ENCODE data around the gene TRAK1. TPM values are rescaled to one million over a fixed set of nuclear protein-coding genes. Genes with fewer than 3 reads are reported as not detected.

The TRAK1 gene
- total and polyA plus RNA-seq, 10 of the 15 experiments (the other 5 are each of a cell fraction or from before 2014, with no cell fraction given) = 6.6 to 46.2 (median 23.7) TPM

DNA sequence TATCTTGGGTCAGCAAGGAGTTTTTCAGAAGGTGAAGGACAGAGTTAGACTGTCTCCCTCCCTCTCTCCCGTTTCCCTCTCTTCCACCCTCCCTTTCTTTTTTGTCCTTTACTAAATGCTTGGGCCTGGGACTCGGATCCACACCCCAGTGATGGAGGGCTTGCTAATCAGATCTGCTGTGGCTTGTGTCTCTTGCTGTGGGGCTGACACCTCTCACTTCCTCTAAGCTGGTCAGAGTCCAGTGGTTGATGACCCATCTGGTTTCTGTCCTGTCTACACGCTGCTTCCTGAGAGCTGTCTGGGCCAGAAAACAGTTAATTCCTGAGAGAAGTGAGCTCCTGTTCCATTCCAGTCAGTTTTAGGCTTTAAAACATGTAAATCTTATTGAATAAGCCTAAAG, 849 bp downstream of the TRAK1 start:
- in situ Hi-C loops (cut with MboI) = no loop called here
- WGBS (ENCODE audit: insufficient coverage, insufficient replicate concordance, low lambda C conversion rate, missing lambda C conversion rate) = 34% methylated on average over 3 of the region's 3 CpGs
- H3K79me2 ChIP-seq (ENCODE audit: control insufficient read depth, insufficient read depth, low read length) = peaks cover 26% of the 10 kb centered on the region
- CTCF ChIA-PET = interaction anchor here (0.8 to 1.2 kb wide), 4 partner anchors 9 to 100 kb away, joined by 3 read pairs; no protein-coding TSS in a partner anchor
- no peak for DNase-seq (ENCODE audit: low read depth, low spot score)
- H3K27me3 ChIP-seq (replicated peaks in 1 of 2; ENCODE audit: control insufficient read depth in 2 of 2, insufficient read depth in 2 of 2, low read length in 1 of 2) = no peaks in the 10 kb centered on the region
- peak overlapping the region; percentile 63 for H3K27ac ChIP-seq (ENCODE audit: control insufficient read depth, insufficient read depth)
- intact Hi-C loops (cut with micrococcal nuclease; ENCODE audit: unreplicated experiment) = loop anchor here (2.0 to 10.0 kb wide), 2 partner anchors 25 to 877 kb away; no protein-coding TSS in a partner anchor
- no TSS peak for BruUV-seq (replicated peaks)
- H3K36me3 ChIP-seq (ENCODE audit: control insufficient read depth in 2 of 2, insufficient read depth in 2 of 2, low read length in 1 of 2) = peaks cover 16 to 38% of the 10 kb centered on the region in 2 experiments
- peaks cover 18% of the 10 kb centered on the region for H3K9me3 ChIP-seq (replicated peaks; ENCODE audit: control insufficient read depth, insufficient read depth, low read length)
- POLR2A ChIA-PET = no interaction called here
- RAD21 ChIA-PET (ENCODE audit: unreplicated experiment) = interaction anchor here (0.9 to 1.3 kb wide), 2 partner anchors 47 to 77 kb away, joined by 3 to 4 read pairs; no protein-coding TSS in a partner anchor
- H3K4me2 ChIP-seq (ENCODE audit: control insufficient read depth, insufficient read depth) = peak overlapping the region; percentile 21
- peaks cover 76% of the 10 kb centered on the region for H3K4me1 ChIP-seq (ENCODE audit: control insufficient read depth, insufficient read depth, low read length)
- peak; percentile 74 for FAIRE-seq
- no peaks in the 10 kb centered on the region for H4K20me1 ChIP-seq (ENCODE audit: control insufficient read depth, insufficient read depth)
- peak overlapping the region; percentile 24; the same call in 1 of the 2 replicates for H3K9ac ChIP-seq (ENCODE audit: control insufficient read depth, insufficient read depth, low read length)
- peak; percentile 75 for ATAC-seq
- SMC1A ChIA-PET (ENCODE audit: uncharacterized antibody, unreplicated experiment) = interaction anchor here (0.9 to 2.0 kb wide), 5 partner anchors 9 to 69 kb away, joined by 3 to 14 read pairs (median 4); no protein-coding TSS in a partner anchor
- no peak overlapping the region for H2AFZ ChIP-seq (ENCODE audit: control insufficient read depth, low read depth, low read length)
- peak overlapping the region; percentile 23; the same call in 1 of the 2 replicates for H3K4me3 ChIP-seq
- no peak for TF ChIP-seq YY1 (IDR thresholded peaks at IDR 0.05; ENCODE audit: low read depth, low read length)
- peak; percentile 83; the same call in 1 of the 2 replicates for TF ChIP-seq SPI1 (IDR thresholded peaks at IDR 0.05; ENCODE audit: borderline replicate concordance, insufficient read depth, low read depth, low read length)
- no peak for TF ChIP-seq KAT2A (conservative IDR thresholded peaks at IDR 0.05; ENCODE audit: control insufficient read depth, low read depth, low read length)
- TF ChIP-seq PAX5 (IDR thresholded peaks at IDR 0.05; ENCODE audit: borderline replicate concordance, low read depth, low read length) = no peak
- TF ChIP-seq, protein P1, sequence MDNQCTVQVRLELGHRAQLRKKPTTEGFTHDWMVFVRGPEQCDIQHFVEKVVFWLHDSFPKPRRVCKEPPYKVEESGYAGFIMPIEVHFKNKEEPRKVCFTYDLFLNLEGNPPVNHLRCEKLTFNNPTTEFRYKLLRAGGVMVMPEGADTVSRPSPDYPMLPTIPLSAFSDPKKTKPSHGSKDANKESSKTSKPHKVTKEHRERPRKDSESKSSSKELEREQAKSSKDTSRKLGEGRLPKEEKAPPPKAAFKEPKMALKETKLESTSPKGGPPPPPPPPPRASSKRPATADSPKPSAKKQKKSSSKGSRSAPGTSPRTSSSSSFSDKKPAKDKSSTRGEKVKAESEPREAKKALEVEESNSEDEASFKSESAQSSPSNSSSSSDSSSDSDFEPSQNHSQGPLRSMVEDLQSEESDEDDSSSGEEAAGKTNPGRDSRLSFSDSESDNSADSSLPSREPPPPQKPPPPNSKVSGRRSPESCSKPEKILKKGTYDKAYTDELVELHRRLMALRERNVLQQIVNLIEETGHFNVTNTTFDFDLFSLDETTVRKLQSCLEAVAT (IDR thresholded peaks at IDR 0.05) = peak; percentile 45; the same call in 1 of the 2 replicates
- no peak for TF ChIP-seq NR2F1 (conservative IDR thresholded peaks at IDR 0.05)
- TF ChIP-seq NFIC (IDR thresholded peaks at IDR 0.05; ENCODE audit: low read depth, low read length) = 0 out of 2 replicates have a peak, but pooled peaks have one; percentile 50
- TF ChIP-seq, protein P2, sequence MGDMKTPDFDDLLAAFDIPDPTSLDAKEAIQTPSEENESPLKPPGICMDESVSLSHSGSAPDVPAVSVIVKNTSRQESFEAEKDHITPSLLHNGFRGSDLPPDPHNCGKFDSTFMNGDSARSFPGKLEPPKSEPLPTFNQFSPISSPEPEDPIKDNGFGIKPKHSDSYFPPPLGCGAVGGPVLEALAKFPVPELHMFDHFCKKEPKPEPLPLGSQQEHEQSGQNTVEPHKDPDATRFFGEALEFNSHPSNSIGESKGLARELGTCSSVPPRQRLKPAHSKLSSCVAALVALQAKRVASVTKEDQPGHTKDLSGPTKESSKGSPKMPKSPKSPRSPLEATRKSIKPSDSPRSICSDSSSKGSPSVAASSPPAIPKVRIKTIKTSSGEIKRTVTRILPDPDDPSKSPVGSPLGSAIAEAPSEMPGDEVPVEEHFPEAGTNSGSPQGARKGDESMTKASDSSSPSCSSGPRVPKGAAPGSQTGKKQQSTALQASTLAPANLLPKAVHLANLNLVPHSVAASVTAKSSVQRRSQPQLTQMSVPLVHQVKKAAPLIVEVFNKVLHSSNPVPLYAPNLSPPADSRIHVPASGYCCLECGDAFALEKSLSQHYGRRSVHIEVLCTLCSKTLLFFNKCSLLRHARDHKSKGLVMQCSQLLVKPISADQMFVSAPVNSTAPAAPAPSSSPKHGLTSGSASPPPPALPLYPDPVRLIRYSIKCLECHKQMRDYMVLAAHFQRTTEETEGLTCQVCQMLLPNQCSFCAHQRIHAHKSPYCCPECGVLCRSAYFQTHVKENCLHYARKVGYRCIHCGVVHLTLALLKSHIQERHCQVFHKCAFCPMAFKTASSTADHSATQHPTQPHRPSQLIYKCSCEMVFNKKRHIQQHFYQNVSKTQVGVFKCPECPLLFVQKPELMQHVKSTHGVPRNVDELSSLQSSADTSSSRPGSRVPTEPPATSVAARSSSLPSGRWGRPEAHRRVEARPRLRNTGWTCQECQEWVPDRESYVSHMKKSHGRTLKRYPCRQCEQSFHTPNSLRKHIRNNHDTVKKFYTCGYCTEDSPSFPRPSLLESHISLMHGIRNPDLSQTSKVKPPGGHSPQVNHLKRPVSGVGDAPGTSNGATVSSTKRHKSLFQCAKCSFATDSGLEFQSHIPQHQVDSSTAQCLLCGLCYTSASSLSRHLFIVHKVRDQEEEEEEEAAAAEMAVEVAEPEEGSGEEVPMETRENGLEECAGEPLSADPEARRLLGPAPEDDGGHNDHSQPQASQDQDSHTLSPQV (IDR thresholded peaks at IDR 0.05) = no peak
- TF ChIP-seq MEF2B (IDR thresholded peaks at IDR 0.05; ENCODE audit: partially characterized antibody, poor library complexity, severe bottlenecking) = no peak
- TF ChIP-seq PAX8 (IDR thresholded peaks at IDR 0.05) = no peak
- no peak for TF ChIP-seq EP300 (IDR thresholded peaks at IDR 0.05; ENCODE audit: borderline replicate concordance in 1 of 2, control insufficient read depth in 1 of 2, low read depth in 2 of 2, low read length in 2 of 2)
- TF ChIP-seq RUNX3 (IDR thresholded peaks at IDR 0.05; ENCODE audit: low read length) = peak; percentile 76
- TF ChIP-seq NR2C2 (IDR thresholded peaks at IDR 0.05; ENCODE audit: borderline replicate concordance, control insufficient read depth, insufficient read length, low read depth) = no peak
- TF ChIP-seq, protein P3, sequence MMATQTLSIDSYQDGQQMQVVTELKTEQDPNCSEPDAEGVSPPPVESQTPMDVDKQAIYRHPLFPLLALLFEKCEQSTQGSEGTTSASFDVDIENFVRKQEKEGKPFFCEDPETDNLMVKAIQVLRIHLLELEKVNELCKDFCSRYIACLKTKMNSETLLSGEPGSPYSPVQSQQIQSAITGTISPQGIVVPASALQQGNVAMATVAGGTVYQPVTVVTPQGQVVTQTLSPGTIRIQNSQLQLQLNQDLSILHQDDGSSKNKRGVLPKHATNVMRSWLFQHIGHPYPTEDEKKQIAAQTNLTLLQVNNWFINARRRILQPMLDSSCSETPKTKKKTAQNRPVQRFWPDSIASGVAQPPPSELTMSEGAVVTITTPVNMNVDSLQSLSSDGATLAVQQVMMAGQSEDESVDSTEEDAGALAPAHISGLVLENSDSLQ (IDR thresholded peaks at IDR 0.05) = 0 out of 2 replicates have a peak, but pooled peaks have one; percentile 17
- TF ChIP-seq, protein P4, sequence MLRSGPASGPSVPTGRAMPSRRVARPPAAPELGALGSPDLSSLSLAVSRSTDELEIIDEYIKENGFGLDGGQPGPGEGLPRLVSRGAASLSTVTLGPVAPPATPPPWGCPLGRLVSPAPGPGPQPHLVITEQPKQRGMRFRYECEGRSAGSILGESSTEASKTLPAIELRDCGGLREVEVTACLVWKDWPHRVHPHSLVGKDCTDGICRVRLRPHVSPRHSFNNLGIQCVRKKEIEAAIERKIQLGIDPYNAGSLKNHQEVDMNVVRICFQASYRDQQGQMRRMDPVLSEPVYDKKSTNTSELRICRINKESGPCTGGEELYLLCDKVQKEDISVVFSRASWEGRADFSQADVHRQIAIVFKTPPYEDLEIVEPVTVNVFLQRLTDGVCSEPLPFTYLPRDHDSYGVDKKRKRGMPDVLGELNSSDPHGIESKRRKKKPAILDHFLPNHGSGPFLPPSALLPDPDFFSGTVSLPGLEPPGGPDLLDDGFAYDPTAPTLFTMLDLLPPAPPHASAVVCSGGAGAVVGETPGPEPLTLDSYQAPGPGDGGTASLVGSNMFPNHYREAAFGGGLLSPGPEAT (IDR thresholded peaks at IDR 0.05; ENCODE audit: low read depth) = 0 out of 2 replicates have a peak, but pooled peaks have one; percentile 23

All from GM12878 (cell line).